Choroid plexus epithelial cell (primary cell): ENCODE measurements around the gene GBP7.

Experiments
- DNase-seq: peaks from one replicate; pipeline ENCODE4 v3.0.0-alpha.2; 2010; ENCODE audit warnings: low read depth
- H3K4me3 ChIP-seq: 2 replicates; pipeline ENCODE4 v1.5.1; 2011; ENCODE audit warnings: low read depth, mild to moderate bottlenecking, control low read depth, low read length, moderate library complexity
- TF ChIP-seq, protein P1 (sequence below): conservative IDR thresholded peaks from 2 replicates; pipeline ENCODE4 v1.5.1; 2011; ENCODE audit warnings: low read depth, mild to moderate bottlenecking, control low read depth, inconsistent platforms, low read length, moderate library complexity

Gene GBP7

DNA sequence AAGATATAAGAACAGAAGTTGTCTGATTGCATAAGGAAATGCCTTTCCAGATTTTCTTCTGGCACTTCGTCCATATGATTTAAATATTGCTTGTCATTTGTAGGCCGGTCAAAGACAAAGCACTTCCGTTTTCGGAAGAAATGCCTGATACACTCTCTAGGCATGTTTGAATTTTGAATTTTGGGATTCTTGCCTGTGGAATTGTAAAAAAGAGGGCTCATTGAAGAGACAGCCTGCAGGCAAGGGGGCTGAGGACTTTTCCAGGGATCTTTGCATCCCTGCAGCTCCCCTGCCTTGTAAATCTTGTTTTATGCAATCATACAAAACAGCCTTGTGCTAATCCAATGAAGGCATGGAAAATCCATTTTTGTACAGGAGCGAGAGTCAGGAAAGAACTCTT lies 15.5 kb upstream of the GBP7 start:
- TF ChIP-seq, protein P1, sequence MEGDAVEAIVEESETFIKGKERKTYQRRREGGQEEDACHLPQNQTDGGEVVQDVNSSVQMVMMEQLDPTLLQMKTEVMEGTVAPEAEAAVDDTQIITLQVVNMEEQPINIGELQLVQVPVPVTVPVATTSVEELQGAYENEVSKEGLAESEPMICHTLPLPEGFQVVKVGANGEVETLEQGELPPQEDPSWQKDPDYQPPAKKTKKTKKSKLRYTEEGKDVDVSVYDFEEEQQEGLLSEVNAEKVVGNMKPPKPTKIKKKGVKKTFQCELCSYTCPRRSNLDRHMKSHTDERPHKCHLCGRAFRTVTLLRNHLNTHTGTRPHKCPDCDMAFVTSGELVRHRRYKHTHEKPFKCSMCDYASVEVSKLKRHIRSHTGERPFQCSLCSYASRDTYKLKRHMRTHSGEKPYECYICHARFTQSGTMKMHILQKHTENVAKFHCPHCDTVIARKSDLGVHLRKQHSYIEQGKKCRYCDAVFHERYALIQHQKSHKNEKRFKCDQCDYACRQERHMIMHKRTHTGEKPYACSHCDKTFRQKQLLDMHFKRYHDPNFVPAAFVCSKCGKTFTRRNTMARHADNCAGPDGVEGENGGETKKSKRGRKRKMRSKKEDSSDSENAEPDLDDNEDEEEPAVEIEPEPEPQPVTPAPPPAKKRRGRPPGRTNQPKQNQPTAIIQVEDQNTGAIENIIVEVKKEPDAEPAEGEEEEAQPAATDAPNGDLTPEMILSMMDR, result no peak

DNA sequence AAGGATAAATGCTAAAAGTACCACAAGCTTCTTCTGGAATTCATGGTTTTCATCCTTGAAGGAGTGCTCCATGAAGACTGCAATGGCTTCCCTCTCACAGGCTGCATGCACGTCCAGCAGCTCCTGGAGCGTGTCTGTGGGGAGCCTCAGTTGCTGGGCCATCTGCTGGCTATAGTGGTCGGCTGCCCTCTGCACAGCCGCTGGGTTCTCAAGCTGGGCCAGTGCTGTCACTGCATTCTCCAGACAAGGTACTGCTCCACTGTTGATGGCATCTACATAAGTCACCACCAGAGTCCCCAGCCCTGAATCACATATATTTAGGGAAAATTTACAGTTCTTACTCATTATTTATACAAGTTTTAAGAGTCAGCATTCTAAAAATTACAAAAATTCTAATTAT lies 14.2 kb upstream of the GBP7 start:
- TF ChIP-seq, protein P1, result no peak
- DNase-seq, result no peak
- H3K4me3 ChIP-seq, result no peak overlapping the region

More for the DNA sequence above, 15.5 kb upstream of the GBP7 start:
- DNase-seq, result no peak
- H3K4me3 ChIP-seq, result no peak overlapping the region

DNA sequence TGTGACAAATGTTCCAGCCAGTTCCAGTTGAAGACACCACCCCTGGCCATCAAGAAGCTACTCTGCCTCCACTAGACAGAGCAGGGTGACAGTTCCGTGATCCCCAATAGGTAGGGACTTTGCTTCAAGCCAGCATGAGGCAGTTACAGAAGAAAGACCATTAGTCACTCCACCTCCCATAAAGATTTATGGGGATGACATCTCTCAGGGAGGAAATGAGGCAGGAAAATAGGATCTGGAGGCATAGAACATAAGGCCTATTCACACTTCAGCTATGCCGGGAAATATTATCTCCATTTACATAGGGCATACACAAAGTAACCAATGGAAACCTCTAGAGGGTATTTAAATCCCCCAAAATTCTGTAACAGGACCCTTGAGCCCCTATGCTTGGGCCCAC lies 3.5 kb upstream of the GBP7 start:
- no peak for DNase-seq
- no peak overlapping the region for H3K4me3 ChIP-seq
- TF ChIP-seq, protein P1, result no peak

DNA sequence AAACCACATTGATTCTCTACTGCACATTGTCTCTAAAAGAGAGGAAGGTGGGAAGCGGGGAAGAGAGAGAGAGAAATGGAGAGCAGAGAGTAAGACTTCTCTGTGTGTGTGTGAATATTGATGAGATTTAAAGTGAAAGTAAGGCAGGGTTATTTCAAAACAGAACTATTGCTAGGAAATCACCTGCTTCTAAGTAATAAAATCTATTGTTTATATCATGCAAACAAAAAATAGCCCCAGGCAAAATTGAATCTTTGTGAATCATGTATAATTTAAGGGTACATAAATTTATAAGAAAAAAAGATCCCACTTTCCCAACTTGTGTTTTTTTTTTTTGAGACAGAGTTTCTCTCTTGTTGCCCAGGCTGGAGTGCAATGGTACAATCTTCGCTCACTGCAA lies 1.2 kb upstream of the GBP7 start:
- H3K4me3 ChIP-seq, result no peak overlapping the region
- no peak for DNase-seq
- TF ChIP-seq, protein P1, result no peak

DNA sequence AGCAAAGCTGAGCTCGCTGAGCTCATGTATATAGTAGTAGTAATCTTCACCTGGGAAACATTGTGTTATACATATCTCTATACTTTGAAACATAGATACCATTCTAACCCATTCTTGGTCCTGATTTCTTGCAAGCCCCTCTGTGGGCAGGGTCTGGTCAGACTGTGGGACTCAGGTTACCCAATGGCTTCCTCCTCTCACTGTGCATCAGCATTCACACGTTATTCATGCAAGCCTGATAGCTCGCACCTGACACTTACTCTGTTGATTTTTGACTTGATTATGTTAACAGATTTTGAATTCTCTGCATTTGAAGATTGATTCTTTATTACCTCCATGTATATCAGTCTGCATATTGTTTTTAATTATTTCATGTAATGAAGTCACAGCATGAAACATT lies 1.3 kb downstream of the GBP7 start:
- TF ChIP-seq, protein P1, result no peak
- no peak overlapping the region for H3K4me3 ChIP-seq
- DNase-seq, result no peak

DNA sequence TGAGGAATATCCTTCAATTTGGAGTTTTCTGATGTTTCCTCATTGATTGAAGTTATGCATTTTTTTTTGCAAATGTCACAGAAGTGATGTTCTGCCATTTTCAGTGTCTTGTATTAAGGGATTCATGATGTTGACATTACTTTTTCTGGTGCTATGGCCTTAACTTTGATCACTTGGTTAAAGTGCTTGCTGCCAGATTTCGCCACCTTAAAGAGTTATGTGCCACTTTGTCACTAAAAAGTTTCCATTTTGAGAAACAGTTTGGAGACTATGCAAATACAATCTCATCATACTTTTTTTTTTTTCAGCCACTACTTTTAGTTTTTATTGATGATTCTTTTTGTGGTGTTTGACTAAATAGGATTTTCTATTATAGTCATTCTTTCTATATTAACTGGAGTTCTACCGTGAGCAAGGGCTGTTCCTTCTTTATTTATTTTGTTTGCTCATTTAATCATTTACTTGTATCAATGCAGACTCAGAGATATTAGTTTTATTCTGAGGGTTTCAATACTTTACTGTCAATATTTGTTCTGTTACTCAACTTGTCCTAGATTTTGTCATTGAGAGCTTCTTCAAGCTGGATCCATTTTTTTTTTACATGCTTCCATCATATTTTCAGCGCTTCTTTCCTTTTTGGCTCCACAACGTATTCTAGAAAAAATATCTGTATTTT lies 3.2 kb downstream of the GBP7 start:
- no peak for DNase-seq
- TF ChIP-seq, protein P1, result no peak

DNA sequence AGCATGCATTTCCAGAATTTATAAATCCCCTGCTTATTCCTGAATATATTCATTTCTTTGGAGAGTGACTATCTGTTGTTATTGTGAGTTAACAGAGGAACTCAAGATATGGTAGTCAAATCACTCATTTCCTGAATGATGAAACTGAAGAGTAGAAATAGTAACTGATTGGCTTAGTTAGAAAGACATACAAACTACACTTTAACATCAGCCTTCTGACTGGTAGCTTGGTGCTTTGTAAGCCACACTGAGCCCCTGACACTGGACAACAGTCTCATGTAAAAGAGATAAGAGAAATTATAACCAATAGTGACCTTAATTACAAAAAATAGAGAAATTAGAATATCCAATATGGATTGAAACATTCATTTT lies 4.8 kb downstream of the GBP7 start:
- TF ChIP-seq, protein P1, result no peak
- no peak for DNase-seq
- no peak overlapping the region for H3K4me3 ChIP-seq

More for the DNA sequence above, 3.2 kb downstream of the GBP7 start:
- no peak overlapping the region for H3K4me3 ChIP-seq
